Measurements from ENCODE around the gene GRPEL1.

Gene GRPEL1

GRCh38 chr4:7026107-7026506 is 41.8 kb downstream of the GRPEL1 start:
- no peaks in the 10 kb centered on the region for H3K4me1 ChIP-seq (ENCODE audit: control insufficient read depth, insufficient read depth, low read length)
- ChIA-PET POLR2A (no interaction called here), CTCF (no interaction called here)
- no peak overlapping the region for H3K27ac ChIP-seq (ENCODE audit: extremely low read depth, low read depth, low read length)
- TF ChIP-seq ZNF585B (tag by site-specific recombination; IDR thresholded peaks at IDR 0.05) (no peak), GLIS1 (tag by site-specific recombination; IDR thresholded peaks at IDR 0.05) (no peak), ZNF394 (tag by site-specific recombination; IDR thresholded peaks at IDR 0.05; ENCODE audit: borderline replicate concordance) (no peak), ZNF248 (tag by site-specific recombination; IDR thresholded peaks at IDR 0.05) (no peak), ZNF398 (tag by site-specific recombination; IDR thresholded peaks at IDR 0.05) (no peak), ZBTB21 (tag by site-specific recombination; IDR thresholded peaks at IDR 0.05) (no peak), KLF10 (tag by site-specific recombination; IDR thresholded peaks at IDR 0.05) (no peak), EGR2 (tag by site-specific recombination; IDR thresholded peaks at IDR 0.05; ENCODE audit: low read depth) (no peak), ZNF664 (tag by site-specific recombination; IDR thresholded peaks at IDR 0.05) (no peak)
- no peak overlapping the region for H3K4me3 ChIP-seq (ENCODE audit: low read depth, low read length)
- H3K9me3 ChIP-seq (ENCODE audit: control insufficient read depth, insufficient read depth, low read depth, low read length): no peaks in the 10 kb centered on the region
- H3K36me3 ChIP-seq (ENCODE audit: control insufficient read depth in 2 of 2, insufficient read depth in 1 of 2, low read length in 2 of 2): peaks cover 7 to 81% of the 10 kb centered on the region in 2 experiments; a peak in 2 of 3 replicates

GRCh38 chr4:7025040-7025602 is 42.7 kb downstream of the GRPEL1 start:
- H3K4me3 ChIP-seq (ENCODE audit: low read depth, low read length): no peak overlapping the region
- no peak for TF ChIP-seq ZNF610 (tag by site-specific recombination; IDR thresholded peaks at IDR 0.05; ENCODE audit: borderline replicate concordance)
- peaks cover 9 to 76% of the 10 kb centered on the region in 2 experiments; a peak in 2 of 3 replicates for H3K36me3 ChIP-seq (ENCODE audit: control insufficient read depth in 2 of 2, insufficient read depth in 1 of 2, low read length in 2 of 2)
- H3K4me1 ChIP-seq (ENCODE audit: control insufficient read depth, insufficient read depth, low read length): no peaks in the 10 kb centered on the region
- POLR2A ChIA-PET: no interaction called here
- CTCF ChIA-PET: no interaction called here
- H3K27ac ChIP-seq (ENCODE audit: extremely low read depth, low read depth, low read length): no peak overlapping the region
- H3K9me3 ChIP-seq (ENCODE audit: control insufficient read depth, insufficient read depth, low read depth, low read length): no peaks in the 10 kb centered on the region

- no peaks in the 10 kb centered on the region for H3K9me3 ChIP-seq (ENCODE audit: control insufficient read depth, insufficient read depth, low read depth, low read length)
- POLR2A ChIA-PET: no interaction called here
- CTCF ChIA-PET: no interaction called here
Observed at GRCh38 chr4:7024336-7024890, 43.5 kb downstream of the GRPEL1 start.

GRCh38 chr4:7023901-7024300 is 44.0 kb downstream of the GRPEL1 start:
- CTCF ChIA-PET: interaction anchor here (0.6 kb wide), 1 partner anchor 99 kb away, joined by 3 read pairs; no protein-coding TSS in a partner anchor
- Histone ChIP-seq H3K27ac (ENCODE audit: extremely low read depth, low read depth, low read length) (no peak overlapping the region), H3K4me3 (ENCODE audit: low read depth, low read length) (no peak overlapping the region), H3K9me3 (ENCODE audit: control insufficient read depth, insufficient read depth, low read depth, low read length) (no peaks in the 10 kb centered on the region), H3K36me3 (ENCODE audit: control insufficient read depth in 2 of 2, insufficient read depth in 1 of 2, low read length in 2 of 2) (peaks cover 9 to 70% of the 10 kb centered on the region in 2 experiments; a peak in 2 of 3 replicates), H3K4me1 (ENCODE audit: control insufficient read depth, insufficient read depth, low read length) (no peaks in the 10 kb centered on the region)
- TF ChIP-seq ZNF621 (tag by site-specific recombination; IDR thresholded peaks at IDR 0.05) (no peak), SCRT2 (tag by site-specific recombination; IDR thresholded peaks at IDR 0.05) (no peak), ZNF155 (tag by site-specific recombination; IDR thresholded peaks at IDR 0.05) (no peak), ZNF416 (tag by site-specific recombination; IDR thresholded peaks at IDR 0.05) (no peak), ZFP3 (tag by site-specific recombination; IDR thresholded peaks at IDR 0.05; ENCODE audit: low read depth) (no peak), ZBTB49 (tag by site-specific recombination; IDR thresholded peaks at IDR 0.05; ENCODE audit: low read depth) (no peak), TRIM28 (IDR thresholded peaks at IDR 0.05; ENCODE audit: borderline replicate concordance, low read length) (no peak), ZEB2 (tag by site-specific recombination; IDR thresholded peaks at IDR 0.05) (no peak), ZNF549 (tag by site-specific recombination; IDR thresholded peaks at IDR 0.05) (no peak), REPIN1 (tag by site-specific recombination; IDR thresholded peaks at IDR 0.05; ENCODE audit: low read depth) (no peak)
- POLR2A ChIA-PET: no interaction called here

More at GRCh38 chr4:7024336-7024890, 43.5 kb downstream of the GRPEL1 start:
- peaks cover 9 to 71% of the 10 kb centered on the region in 2 experiments; a peak in 2 of 3 replicates for H3K36me3 ChIP-seq (ENCODE audit: control insufficient read depth in 2 of 2, insufficient read depth in 1 of 2, low read length in 2 of 2)
- no peak for TF ChIP-seq ZNF707 (tag by site-specific recombination; IDR thresholded peaks at IDR 0.05)
- no peak for TF ChIP-seq SALL2 (tag by site-specific recombination; IDR thresholded peaks at IDR 0.05; ENCODE audit: borderline replicate concordance)
- H3K4me3 ChIP-seq (ENCODE audit: low read depth, low read length): no peak overlapping the region
- H3K27ac ChIP-seq (ENCODE audit: extremely low read depth, low read depth, low read length): no peak overlapping the region
- H3K4me1 ChIP-seq (ENCODE audit: control insufficient read depth, insufficient read depth, low read length): no peaks in the 10 kb centered on the region

Data from HEK293 (cell line).